A673 (cell line): Measurements from ENCODE around the gene PAOX. TPM values are rescaled to one million over a fixed set of nuclear protein-coding genes. Genes with fewer than 3 reads are reported as not detected.

Experiments used
- BruUV-seq: library from RNA; stranded (reverse); fragments of 400-500 nt; replicated peaks from 2 replicates; lab custom pipeline; 2021; lab: Mats Ljungman, UMichigan
- CTCF ChIA-PET: fragments of 300-600 bp; sonication (Branson Sonifier 250); formaldehyde crosslinking; loops from one replicate; lab custom pipeline; 2022; ENCODE audit warnings: antibody characterized with exemption; lab: Charles Lee
- POLR2A ChIA-PET: fragments of 300-600 bp; sonication (Branson Sonifier 250); formaldehyde crosslinking; loops from one replicate; lab custom pipeline; 2022; ENCODE audit warnings: antibody characterized with exemption; ENCODE audit not compliant: low non-redundant PET; lab: Charles Lee
- DNase-seq: peaks from one replicate; pipeline ENCODE4 v3.0.0-alpha.2; 2015; ENCODE audit warnings: low spot score
- H3K27ac ChIP-seq: fragments of 200-600 bp; sonication (generic); 2 replicates; pipeline ENCODE4 v1.5.1; 2016; ENCODE audit warnings: mixed run types, low read depth, mild to moderate bottlenecking, mixed read lengths, antibody characterized with exemption, low read length; ENCODE audit not compliant: poor library complexity, severe bottlenecking
- H3K27me3 ChIP-seq: fragments of 200-600 bp; sonication (generic); replicated peaks from 2 replicates; pipeline ENCODE4 v1.6.1; 2017; ENCODE audit warnings: mixed run types, low read depth, mild to moderate bottlenecking, mixed read lengths, antibody characterized with exemption, low read length; ENCODE audit not compliant: insufficient read depth, poor library complexity
- H3K36me3 ChIP-seq: fragments of 200-600 bp; sonication (generic); 2 replicates; pipeline ENCODE4 v1.6.1; 2016; ENCODE audit warnings: mixed run types, mild to moderate bottlenecking, mixed read lengths, antibody characterized with exemption, low read length; ENCODE audit not compliant: insufficient read depth, poor library complexity, severe bottlenecking
- H3K4me1 ChIP-seq: fragments of 200-600 bp; sonication (generic); 2 replicates; pipeline ENCODE4 v1.6.1; 2017; ENCODE audit warnings: mixed run types, mild to moderate bottlenecking, mixed read lengths, antibody characterized with exemption, low read length; ENCODE audit not compliant: insufficient read depth, poor library complexity, severe bottlenecking
- H3K4me3 ChIP-seq: fragments of 200-600 bp; sonication (generic); 2 replicates; pipeline ENCODE4 v1.5.1; 2016; ENCODE audit warnings: low read depth, mixed run types, mild to moderate bottlenecking, mixed read lengths, low read length; ENCODE audit not compliant: poor library complexity, severe bottlenecking
- H3K9me3 ChIP-seq: fragments of 200-600 bp; sonication (generic); 2 replicates; pipeline ENCODE4 v1.6.1; 2016; ENCODE audit warnings: mixed run types, low read depth, mild to moderate bottlenecking, mixed read lengths, antibody characterized with exemption, low read length; ENCODE audit not compliant: poor library complexity, severe bottlenecking
- CTCF ChIP-seq: fragments of 300-800, 200-600 bp; sonication (generic); conservative IDR thresholded peaks from 2 replicates; pipeline ENCODE4 v1.5.1; 2017; ENCODE audit warnings: low read depth, mild to moderate bottlenecking, antibody characterized with exemption, low read length, moderate library complexity, mixed read lengths
- EZH2 ChIP-seq: fragments of 200-600 bp; sonication (generic); IDR thresholded peaks from 2 replicates; pipeline ENCODE4 v1.6.1; 2017; ENCODE audit warnings: borderline replicate concordance, low read depth, mild to moderate bottlenecking, mixed read lengths, antibody characterized with exemption, low read length; ENCODE audit not compliant: poor library complexity, severe bottlenecking
- intact Hi-C: fragments of 100-400 bp; cut with micrococcal nuclease; formaldehyde crosslinking; loops from one replicate; pipeline ENCODE4 v1.10.0; 2022; ENCODE audit not compliant: unreplicated experiment
- total RNA-seq: library from RNA; stranded (reverse); gene quantifications from 2 replicates; pipeline ENCODE4 v1.2.3, GENCODE V29; 2021

Gene PAOX
- total RNA-seq, 1 experiment from 2014 or later: 0.92 TPM

- TF ChIP-seq CTCF (no peak), EZH2 (no peak)
- Histone ChIP-seq H3K27ac (no peak overlapping the region), H3K4me3 (no peak overlapping the region), H3K36me3 (peaks cover 63% of the 10 kb centered on the region), H3K9me3 (no peaks in the 10 kb centered on the region), H3K27me3 (no peaks in the 10 kb centered on the region), H3K4me1 (no peaks in the 10 kb centered on the region)
- POLR2A ChIA-PET: no interaction called here
- intact Hi-C loops: no loop called here
- CTCF ChIA-PET: no interaction called here
- BruUV-seq: no TSS peak
- no peak for DNase-seq
These were observed 23.1 kb downstream of the PAOX start for GRCh38 chr10:133401981-133402725.

- Histone ChIP-seq H3K27me3 (no peaks in the 10 kb centered on the region), H3K36me3 (peaks cover 67% of the 10 kb centered on the region), H3K27ac (no peak overlapping the region), H3K4me3 (no peak overlapping the region), H3K9me3 (no peaks in the 10 kb centered on the region), H3K4me1 (no peaks in the 10 kb centered on the region)
- POLR2A ChIA-PET: no interaction called here
- no TSS peak for BruUV-seq
- intact Hi-C loops: no loop called here
- DNase-seq: no peak
- TF ChIP-seq CTCF: no peak
- TF ChIP-seq EZH2: no peak
- CTCF ChIA-PET: no interaction called here
These were observed 24.3 kb downstream of the PAOX start for GRCh38 chr10:133403359-133403758.

- Histone ChIP-seq H3K27ac (no peak overlapping the region), H3K27me3 (no peaks in the 10 kb centered on the region), H3K4me1 (no peaks in the 10 kb centered on the region), H3K36me3 (peaks cover 67% of the 10 kb centered on the region), H3K9me3 (no peaks in the 10 kb centered on the region), H3K4me3 (no peak overlapping the region)
- ChIA-PET POLR2A (no interaction called here), CTCF (no interaction called here)
- no TSS peak for BruUV-seq
- DNase-seq: no peak
- intact Hi-C loops: no loop called here
- TF ChIP-seq CTCF (no peak), EZH2 (no peak)
These were observed 24.7 kb downstream of the PAOX start for GRCh38 chr10:133403784-133404183.
